ENCODE data around the gene SFTPD. TPM values are rescaled to one million over a fixed set of nuclear protein-coding genes. Genes with fewer than 3 reads are reported as not detected.

The SFTPD gene
- total RNA-seq, 8 experiments from 2014 or later: 0.22 to 1.5 (median 0.65) TPM; not detected in 4

DNA sequence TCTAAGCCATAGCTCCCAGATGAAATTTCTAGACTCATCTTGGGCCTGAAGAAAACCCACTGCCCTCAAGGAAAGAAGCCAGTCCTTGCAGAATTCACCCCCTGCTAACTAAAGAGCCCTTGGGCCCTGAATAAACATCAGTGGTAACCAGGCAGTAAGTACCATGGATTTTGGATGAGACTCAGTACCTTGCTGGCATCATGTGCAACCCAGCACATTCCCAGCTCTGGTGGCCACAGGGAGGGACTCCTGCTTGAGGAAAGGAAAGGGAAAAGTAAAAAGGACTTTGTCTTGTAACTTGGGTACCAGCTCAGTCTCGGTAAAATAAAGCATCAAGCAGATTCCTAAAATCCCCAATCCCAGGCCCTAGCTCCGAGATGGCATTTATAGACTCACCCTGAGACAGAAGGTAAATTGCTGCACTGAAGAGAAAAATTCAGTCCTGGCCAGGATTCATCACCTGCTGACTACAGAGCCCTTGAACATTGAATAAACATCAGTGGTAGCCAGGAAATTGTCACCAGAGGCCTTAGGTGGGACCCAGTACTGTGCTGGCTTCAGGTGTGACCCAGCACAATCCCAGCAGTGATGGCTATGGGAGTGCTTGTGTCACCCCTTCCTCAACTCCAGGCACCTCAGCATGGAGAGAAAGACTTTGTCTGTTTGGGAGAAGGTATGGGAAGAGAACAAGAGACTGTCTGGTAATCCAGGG is 31.2 kb upstream of the SFTPD start:
- Histone ChIP-seq H3K4me3 (no peak overlapping the region), H3K27ac (no peak overlapping the region), H3K4me1 (replicated peaks in 1 of 2) (peaks cover 0 to 4% of the 10 kb centered on the region in 2 donors)
- WGBS, 10 experiments: 50 to 100% (median 93%) methylated on average over 1 to 2 of the region's 2 CpGs; no CpG with 5 or more reads in 4 of the 10 experiments
- ATAC-seq (replicated peaks in 6 of 8): no peak
- in situ Hi-C loops (cut with MboI; ENCODE audit: low pct_unique_long_range_greater_than_20kb in 2 of 9, low sequenced_read_pairs in 9 of 9, unreplicated experiment in 9 of 9): no loop called here

DNA sequence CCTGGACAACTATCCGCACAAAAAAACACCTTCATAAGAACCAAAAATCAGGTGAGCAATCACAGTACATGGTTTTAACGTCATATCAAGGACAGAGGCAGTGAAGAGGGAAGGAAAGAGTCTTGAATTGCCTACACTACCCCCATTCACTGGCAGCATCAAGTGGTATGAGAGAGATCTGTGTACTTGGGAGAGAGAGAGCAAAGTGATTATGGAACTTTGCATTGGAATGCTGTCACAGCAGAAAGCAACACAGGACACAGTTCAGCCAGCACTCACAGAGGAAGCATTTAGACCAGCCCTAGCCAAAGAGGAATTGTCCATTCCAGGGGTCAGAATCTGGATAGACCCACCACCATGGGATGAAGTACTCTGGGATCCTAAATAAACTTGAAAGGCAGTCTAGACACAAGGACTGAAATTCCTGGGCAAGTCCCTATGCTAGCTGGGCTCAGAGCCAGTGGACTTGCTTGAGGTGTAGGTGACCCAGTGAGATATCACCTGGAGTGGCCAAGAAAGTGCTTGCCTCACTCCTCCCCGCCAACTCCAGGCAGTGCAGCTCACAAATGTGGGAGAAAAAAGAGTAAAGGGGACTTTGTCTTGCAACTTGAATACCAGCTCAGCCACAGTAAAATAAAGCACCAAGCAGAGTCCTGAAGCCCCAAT is 30.5 kb upstream of the SFTPD start:
- in situ Hi-C loops (cut with MboI; ENCODE audit: low pct_unique_long_range_greater_than_20kb in 2 of 9, low sequenced_read_pairs in 9 of 9, unreplicated experiment in 9 of 9): no loop called here
- Histone ChIP-seq H3K4me1 (replicated peaks in 1 of 2) (peaks cover 0 to 4% of the 10 kb centered on the region in 2 donors), H3K4me3 (no peak overlapping the region), H3K27ac (no peak overlapping the region)
- no peak for ATAC-seq (replicated peaks in 6 of 8)
- WGBS, 10 experiments: 0 to 93% (median 59%) methylated on average over 1 to 3 of the region's 3 CpGs

DNA sequence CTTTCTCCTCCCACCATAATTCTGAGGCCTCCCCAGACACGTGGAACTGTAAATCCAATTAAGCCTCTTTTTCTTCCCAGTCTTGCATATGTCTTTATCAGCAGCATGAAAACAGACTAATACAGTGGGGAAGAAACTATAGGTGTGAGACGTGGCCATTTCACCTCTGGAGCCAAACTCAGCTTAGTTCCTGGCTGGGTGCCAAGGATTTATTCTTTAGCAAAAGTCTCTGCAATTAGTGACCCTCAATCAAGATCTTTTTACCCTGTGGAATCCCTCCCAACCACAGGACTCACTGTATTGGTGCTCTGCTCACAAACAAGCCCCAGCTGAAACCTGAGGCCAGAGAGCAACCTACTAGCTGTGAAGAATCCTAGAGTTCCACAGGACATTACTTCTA is 28.1 kb upstream of the SFTPD start:
- ATAC-seq (replicated peaks in 6 of 8): no peak
- H3K4me1 ChIP-seq (replicated peaks in 1 of 2): no peaks in the 10 kb centered on the region
- no peak overlapping the region for H3K27ac ChIP-seq
- in situ Hi-C loops (cut with MboI; ENCODE audit: low pct_unique_long_range_greater_than_20kb in 2 of 9, low sequenced_read_pairs in 9 of 9, unreplicated experiment in 9 of 9): no loop called here
- H3K4me3 ChIP-seq: no peak overlapping the region
- 16 to 67% (median 52%) methylated on average over 1 to 2 of the region's 2 CpGs; no CpG with 5 or more reads in 4 of the 10 experiments for WGBS, 10 experiments

DNA sequence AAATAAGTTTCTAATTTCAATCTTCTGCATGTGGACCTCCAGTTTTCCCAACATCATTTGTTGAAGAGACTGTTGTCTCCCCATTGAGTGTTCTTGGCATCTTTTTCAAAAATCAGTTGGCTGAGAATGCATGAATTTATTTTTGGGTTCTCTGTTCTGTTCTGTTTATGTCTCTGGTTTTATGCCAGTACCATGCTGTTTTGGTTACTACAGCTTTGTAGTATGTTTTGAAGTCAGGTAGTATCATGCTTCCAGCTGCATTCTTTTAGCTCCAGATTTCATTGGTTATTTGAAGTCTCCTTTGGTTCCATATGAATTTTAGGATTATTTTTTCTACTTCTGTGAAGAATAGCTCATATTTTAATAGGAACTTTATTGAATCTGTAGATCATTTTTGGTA is 21.2 kb upstream of the SFTPD start:
- in situ Hi-C loops (cut with MboI; ENCODE audit: low pct_unique_long_range_greater_than_20kb in 2 of 9, low sequenced_read_pairs in 9 of 9, unreplicated experiment in 9 of 9): no loop called here
- Histone ChIP-seq H3K4me3 (no peak overlapping the region), H3K27ac (no peak overlapping the region), H3K4me1 (replicated peaks in 1 of 2) (no peaks in the 10 kb centered on the region)
- no peak for ATAC-seq (replicated peaks in 6 of 8)

DNA sequence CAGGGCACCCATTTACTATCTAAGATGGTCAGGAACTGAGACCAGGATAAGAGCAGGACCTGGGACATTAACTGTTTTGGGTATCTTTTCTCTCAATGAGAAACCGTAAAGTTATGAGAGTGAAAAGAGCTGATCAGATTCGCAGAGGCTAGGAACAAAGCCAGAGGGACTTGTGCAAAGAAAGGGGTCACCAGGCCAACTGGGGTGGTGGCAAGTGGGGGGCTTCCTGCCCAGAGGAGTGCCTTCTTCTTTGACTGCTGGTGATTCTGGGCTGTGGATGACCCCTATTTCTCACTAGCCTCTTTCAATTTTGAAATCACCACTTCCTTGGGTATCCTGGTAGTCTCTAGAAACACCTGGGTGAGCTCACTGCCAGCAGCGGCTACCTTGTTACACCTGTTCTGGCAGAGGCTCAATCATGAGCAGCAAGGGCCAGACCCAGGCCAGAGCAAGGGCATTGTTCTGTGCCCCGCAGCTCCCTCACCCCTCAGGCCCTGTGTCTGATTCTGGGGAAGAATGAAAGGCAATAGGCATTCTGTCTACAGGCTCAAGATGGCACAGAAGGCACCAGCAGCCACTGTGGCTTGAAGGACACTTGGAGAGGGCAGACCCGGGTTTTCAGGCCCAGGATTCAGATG is 999 bp downstream of the SFTPD start:
- WGBS, 10 experiments: 9 to 100% (median 73%) methylated on average over 1 to 4 of the region's 5 CpGs; no CpG with 5 or more reads in 3 of the 10 experiments
- Histone ChIP-seq H3K27ac (no peak overlapping the region), H3K4me3 (no peak overlapping the region), H3K4me1 (replicated peaks in 1 of 2) (no peaks in the 10 kb centered on the region)
- ATAC-seq (replicated peaks in 6 of 8): no peak
- in situ Hi-C loops (cut with MboI; ENCODE audit: low pct_unique_long_range_greater_than_20kb in 2 of 9, low sequenced_read_pairs in 9 of 9, unreplicated experiment in 9 of 9): loop anchor here in 3 of 9 experiments (25.0 kb wide), 1 partner anchor 386 kb away; the partner anchor contains the start of gene SFTPA2 (in 3 of the 3)

DNA sequence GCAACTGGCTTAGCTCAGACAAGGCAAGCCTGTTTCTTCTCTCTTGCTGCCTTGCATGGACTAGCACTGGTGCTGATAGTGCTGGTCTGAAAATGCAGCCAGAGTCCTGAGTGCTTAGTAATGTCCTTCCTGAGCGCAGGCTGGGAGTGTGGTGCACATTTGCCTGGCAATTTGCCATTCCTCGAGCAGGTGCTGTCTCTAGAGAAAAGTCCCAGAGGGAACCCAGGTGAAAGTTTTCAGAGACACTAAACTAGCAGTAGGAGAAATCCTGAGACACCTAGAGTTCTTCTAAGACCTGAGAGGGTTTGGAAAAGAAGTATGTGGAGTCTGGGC is 1.9 kb downstream of the SFTPD start:
- ATAC-seq (replicated peaks in 6 of 8): no peak

DNA sequence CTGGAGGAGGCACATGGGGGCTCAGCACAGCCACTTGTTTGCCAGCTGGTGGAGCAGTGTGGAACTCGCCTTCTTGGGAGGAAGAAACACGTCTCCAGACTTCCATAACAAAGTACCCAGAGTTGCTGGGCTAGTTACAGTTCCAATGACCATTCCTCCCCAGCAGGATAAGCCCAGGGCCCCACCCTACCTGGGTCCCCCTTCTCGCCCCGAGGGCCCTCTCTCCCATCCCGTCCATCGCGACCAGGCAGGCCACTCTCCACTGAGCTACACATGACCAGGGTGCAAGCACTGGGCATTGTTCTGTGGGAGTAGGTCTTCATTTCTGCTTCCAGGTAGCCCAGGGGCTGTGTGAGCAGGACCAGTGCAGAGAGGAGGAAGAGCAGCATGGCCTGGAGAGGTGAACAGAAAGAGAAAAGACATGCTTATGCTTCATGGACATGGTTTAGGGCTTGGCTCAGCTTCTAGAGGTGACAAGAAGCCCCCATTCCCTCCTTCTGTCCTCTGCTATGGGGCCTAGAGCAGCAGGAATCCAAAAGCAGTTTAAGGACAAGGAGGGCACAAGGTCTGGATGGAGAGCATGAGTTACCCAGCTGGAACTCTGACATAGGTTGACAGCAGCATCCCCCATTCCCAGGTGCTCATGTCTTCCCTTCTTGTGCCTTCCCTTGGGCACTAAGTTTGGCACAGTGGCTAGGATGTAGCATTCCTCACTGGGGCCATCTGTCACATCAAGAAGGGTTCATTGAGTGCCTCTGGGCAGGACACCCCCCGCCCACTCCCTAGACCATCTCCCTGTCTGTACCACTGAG is 2.4 kb downstream of the SFTPD start:
- no peak for ATAC-seq (replicated peaks in 6 of 8)
- 12 to 89% (median 45%) methylated on average over 1 to 3 of the region's 8 CpGs; no CpG with 5 or more reads in 4 of the 10 experiments for WGBS, 10 experiments

More for the DNA sequence above, 1.9 kb downstream of the SFTPD start:
- WGBS, 10 experiments: 60 to 77% (median 65%) methylated on average over 1 to 2 of the region's 2 CpGs; no CpG with 5 or more reads in 7 of the 10 experiments
- no peak overlapping the region for H3K4me3 ChIP-seq
- no peaks in the 10 kb centered on the region for H3K4me1 ChIP-seq (replicated peaks in 1 of 2)
- in situ Hi-C loops (cut with MboI; ENCODE audit: low pct_unique_long_range_greater_than_20kb in 2 of 9, low sequenced_read_pairs in 9 of 9, unreplicated experiment in 9 of 9): loop anchor here in 3 of 9 experiments (25.0 kb wide), 1 partner anchor 385 kb away; the partner anchor contains the start of gene SFTPA2 (in 3 of the 3)
- no peak overlapping the region for H3K27ac ChIP-seq

DNA sequence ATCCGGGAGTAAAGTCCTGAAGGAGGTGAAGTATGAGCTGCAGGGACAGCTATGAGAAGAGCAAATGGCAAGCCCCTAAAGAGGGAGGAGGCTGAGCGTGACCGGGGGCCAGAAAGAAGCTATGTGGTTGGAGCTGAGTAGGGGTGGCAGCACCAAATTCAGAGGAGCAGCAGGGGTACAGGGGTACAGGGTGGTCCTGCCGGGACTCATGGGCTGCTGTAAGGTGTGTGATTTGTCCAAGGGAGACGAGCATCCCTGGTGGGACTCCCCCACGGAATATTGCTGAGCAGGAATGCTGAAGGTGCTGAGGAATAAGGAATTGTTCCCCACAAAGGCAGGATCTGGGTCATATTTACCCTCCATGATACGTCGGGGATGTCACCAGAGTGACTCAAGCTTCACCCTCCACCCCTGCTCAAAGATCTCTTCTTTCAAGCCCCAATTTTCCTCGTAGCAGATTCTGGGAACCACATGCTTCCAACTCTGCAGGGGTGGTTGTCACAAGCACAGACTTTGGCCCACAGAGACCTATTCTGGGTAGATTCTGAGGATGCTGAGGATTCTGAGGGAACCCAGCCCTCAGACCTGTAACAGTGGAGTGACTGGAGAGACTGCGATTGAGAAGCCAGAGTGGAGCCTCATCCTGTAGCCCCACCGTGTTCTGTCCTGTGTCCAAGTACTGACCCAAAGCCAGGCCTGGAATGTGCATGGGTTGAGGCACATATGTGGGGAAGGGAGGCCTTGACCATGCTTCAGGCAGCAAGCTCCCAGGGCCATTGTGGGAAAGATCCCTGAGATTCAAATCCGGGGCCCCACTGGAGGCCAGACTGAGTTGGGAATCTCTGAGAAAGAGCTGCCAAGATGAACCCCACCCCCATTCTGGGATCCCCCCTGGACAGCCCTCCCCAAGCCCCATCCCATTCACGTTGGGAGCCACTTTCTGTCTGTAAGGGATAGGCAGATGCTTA is 4.2 kb downstream of the SFTPD start:
- in situ Hi-C loops (cut with MboI; ENCODE audit: low pct_unique_long_range_greater_than_20kb in 2 of 9, low sequenced_read_pairs in 9 of 9, unreplicated experiment in 9 of 9): loop anchor here in 3 of 9 experiments (25.0 kb wide), 1 partner anchor 382 kb away; the partner anchor contains the start of gene SFTPA2 (in 3 of the 3)
- H3K4me1 ChIP-seq (replicated peaks in 1 of 2): no peaks in the 10 kb centered on the region
- ATAC-seq (replicated peaks in 6 of 8): no peak
- H3K27ac ChIP-seq: no peak overlapping the region
- 0 to 100% (median 64%) methylated on average over 1 to 7 of the region's 13 CpGs; no CpG with 5 or more reads in 3 of the 10 experiments for WGBS, 10 experiments
- H3K4me3 ChIP-seq: no peak overlapping the region

More for the DNA sequence above, 2.4 kb downstream of the SFTPD start:
- Histone ChIP-seq H3K27ac (no peak overlapping the region), H3K4me3 (no peak overlapping the region), H3K4me1 (replicated peaks in 1 of 2) (no peaks in the 10 kb centered on the region)
- in situ Hi-C loops (cut with MboI; ENCODE audit: low pct_unique_long_range_greater_than_20kb in 2 of 9, low sequenced_read_pairs in 9 of 9, unreplicated experiment in 9 of 9): loop anchor here in 3 of 9 experiments (25.0 kb wide), 1 partner anchor 384 kb away; the partner anchor contains the start of gene SFTPA2 (in 3 of the 3)

DNA sequence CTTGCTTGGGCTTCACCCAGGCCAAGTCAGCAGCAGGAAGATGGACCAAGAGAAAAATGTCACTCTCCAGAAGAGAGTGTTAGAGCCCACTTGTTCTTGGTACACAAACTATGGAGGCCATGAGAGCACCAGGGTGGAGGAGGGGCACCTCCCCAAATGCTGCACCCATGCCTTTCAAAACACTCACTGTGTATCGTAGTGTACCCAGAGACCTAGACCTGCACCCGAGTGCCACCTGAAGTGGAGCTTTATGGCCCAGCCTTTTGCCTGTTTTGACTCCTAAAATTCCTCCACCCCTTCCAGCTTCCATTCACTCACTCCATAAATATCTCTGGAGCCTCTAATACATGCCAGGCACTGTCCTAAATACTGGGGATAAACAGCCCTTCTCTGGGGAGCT is 5.0 kb downstream of the SFTPD start:
- in situ Hi-C loops (cut with MboI; ENCODE audit: low pct_unique_long_range_greater_than_20kb in 2 of 9, low sequenced_read_pairs in 9 of 9, unreplicated experiment in 9 of 9): loop anchor here in 3 of 9 experiments (25.0 kb wide), 1 partner anchor 382 kb away; the partner anchor contains the start of gene SFTPA2 (in 3 of the 3)
- Histone ChIP-seq H3K4me3 (no peak overlapping the region), H3K4me1 (replicated peaks in 1 of 2) (no peaks in the 10 kb centered on the region), H3K27ac (no peak overlapping the region)
- ATAC-seq (replicated peaks in 6 of 8): no peak
- WGBS, 10 experiments: 67 to 89% (median 80%) methylated on average over 1 to 2 of the region's 2 CpGs; no CpG with 5 or more reads in 5 of the 10 experiments

DNA sequence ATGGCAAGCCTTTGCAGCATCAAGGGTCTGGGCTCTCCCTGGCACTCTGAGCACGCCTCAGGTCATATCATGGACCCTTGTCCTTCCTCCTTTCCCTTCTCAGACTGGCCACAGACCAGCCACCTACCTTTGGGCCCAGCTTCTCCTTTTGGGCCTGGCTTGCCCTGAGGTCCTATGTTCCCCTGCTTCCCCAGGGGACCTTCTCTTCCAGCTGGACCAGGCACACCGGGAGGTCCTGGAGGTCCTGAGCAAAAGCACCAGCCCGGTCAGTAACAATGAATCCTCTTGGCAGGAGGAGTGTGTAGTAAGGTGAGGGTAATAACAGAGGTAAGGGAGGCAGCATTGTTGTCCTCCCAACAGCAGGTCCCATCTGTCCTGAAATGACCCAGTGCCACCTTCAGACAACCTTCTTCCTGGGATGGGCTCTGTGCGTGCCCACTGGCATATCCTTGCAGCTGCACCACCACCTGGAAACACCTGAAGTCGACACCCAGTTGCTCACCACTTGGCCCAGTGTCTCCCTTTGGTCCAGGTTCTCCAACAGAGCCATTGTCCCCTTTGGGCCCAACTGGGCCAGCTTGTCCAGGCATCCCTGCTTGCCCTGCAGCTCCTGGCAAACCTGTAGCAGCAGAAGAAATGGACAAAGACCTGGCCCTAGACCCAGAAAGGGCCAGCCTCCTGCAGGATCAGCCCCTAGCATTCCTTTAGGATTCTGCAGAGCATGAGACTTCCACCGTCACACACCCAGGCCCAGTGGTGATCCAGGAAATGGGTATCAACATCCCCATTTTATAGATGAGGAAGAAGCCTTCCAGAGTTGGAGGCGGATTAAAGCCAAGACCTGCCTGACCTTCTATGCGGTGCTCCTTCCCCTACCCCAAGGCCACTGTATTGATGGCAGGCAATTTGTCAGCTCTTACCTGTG is 6.4 kb downstream of the SFTPD start:
- ATAC-seq (replicated peaks in 6 of 8): no peak
- 68 to 100% (median 80%) methylated on average over 1 to 5 of the region's 8 CpGs; no CpG with 5 or more reads in 3 of the 10 experiments for WGBS, 10 experiments
- H3K4me3 ChIP-seq: no peak overlapping the region
- no peaks in the 10 kb centered on the region for H3K4me1 ChIP-seq (replicated peaks in 1 of 2)
- no peak overlapping the region for H3K27ac ChIP-seq
- in situ Hi-C loops (cut with MboI; ENCODE audit: low pct_unique_long_range_greater_than_20kb in 2 of 9, low sequenced_read_pairs in 9 of 9, unreplicated experiment in 9 of 9): loop anchor here in 3 of 9 experiments (25.0 kb wide), 1 partner anchor 380 kb away; the partner anchor contains the start of gene SFTPA2 (in 3 of the 3)

Measured in motor neuron (in vitro differentiated cells).